ENCODE measurements around the gene ALLC.

ALLC gene

DNA sequence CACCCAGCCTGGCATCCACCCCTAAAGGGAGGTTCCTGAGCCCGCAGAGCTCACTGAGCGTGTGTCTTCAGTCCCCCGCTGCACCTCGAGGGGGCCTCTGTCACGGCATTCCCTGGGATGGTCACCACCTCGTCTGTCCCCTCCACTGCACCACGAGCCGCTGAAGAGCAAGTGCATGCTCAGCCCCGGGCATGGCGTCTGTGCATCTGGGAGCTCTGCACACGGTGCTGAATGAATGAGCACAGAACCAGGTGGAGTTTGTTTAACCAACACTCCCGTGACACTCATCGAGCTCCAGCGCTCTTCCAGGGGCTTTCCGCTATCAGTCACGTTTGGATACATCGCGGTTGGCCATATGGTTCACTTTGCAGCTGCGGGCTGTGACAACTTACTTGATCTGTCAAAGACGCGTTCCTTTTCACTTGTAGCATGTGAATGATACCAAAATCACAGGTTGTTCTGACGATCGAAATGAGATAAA, 9.2 kb downstream of the ALLC start:
- H3K9me3 Mint-ChIP-seq = no peaks in the 10 kb centered on the region
- no peaks in the 10 kb centered on the region for H3K27me3 Mint-ChIP-seq
- no peaks in the 10 kb centered on the region for H3K36me3 Mint-ChIP-seq (ENCODE audit: low read depth)
- H3K4me1 Mint-ChIP-seq (ENCODE audit: low read depth) = no peaks in the 10 kb centered on the region
- no peak overlapping the region for H3K27ac Mint-ChIP-seq
- H3K4me3 Mint-ChIP-seq = no peak overlapping the region

DNA sequence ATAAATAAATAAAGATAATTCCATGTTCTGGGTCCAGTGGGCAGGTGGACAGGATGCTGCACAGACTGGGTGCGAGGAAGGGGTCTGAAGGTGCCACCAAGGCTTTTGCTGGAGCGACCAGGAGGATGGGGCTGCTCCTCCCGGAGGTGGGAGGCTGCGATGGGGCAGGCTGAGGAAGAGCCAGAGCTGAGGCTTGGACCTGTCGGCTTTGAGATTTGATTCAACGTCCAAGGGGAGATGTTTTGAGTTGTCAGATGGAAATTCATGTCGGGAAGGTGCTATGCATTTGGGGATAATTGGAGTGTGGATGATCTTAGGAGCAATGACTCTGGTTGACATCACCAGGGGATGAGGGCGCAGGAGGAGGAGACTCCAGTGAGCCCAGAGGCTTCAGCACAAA, 11.7 kb downstream of the ALLC start:
- Mint-ChIP-seq H3K4me3 (no peak overlapping the region), H3K27ac (no peak overlapping the region), H3K4me1 (ENCODE audit: low read depth) (no peaks in the 10 kb centered on the region), H3K9me3 (no peaks in the 10 kb centered on the region), H3K36me3 (ENCODE audit: low read depth) (no peaks in the 10 kb centered on the region), H3K27me3 (no peaks in the 10 kb centered on the region)

DNA sequence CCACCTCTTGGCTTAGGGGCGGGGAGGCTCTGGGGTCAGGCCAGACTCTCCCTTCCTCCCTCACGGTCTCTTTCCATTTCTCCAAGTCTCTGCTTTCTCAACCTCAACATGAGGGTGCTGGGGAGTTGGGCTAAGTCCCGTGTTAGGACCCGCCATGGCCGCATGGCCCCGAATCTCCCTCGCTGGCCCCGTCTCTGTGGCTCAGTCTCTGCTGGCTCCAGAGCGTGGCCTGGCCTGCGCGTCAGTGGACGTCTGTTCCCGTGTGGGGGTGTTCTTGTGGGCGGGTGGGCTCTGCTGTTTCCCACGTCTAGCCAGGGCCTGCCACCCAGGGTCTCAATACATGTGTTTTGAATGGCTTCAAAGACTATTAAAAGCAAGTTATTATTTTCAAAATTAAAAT, 12.4 kb downstream of the ALLC start:
- Mint-ChIP-seq H3K27me3 (no peaks in the 10 kb centered on the region), H3K9me3 (no peaks in the 10 kb centered on the region), H3K4me1 (ENCODE audit: low read depth) (no peaks in the 10 kb centered on the region), H3K36me3 (ENCODE audit: low read depth) (no peaks in the 10 kb centered on the region), H3K27ac (no peak overlapping the region), H3K4me3 (no peak overlapping the region)

DNA sequence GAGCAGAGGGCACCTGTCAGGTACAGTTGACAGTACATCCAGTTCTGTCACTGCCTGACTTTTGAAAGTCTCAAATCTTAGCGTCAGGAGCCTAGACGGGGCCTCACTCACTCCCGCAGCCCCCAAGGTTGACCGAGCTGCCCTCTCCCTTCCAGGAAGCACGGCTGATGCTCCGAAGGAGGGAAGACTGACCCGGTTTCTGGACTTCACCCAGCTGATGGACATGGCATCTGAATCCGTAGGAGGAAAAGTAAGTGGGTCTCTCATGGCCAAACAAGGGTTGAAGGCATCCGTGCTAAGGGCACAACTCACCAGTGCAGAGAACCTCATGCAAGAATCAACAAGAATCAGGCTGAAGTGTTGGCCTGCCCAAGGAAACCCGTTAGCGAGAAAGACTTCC, 12.9 kb downstream of the ALLC start:
- H3K4me1 Mint-ChIP-seq (ENCODE audit: low read depth) = no peaks in the 10 kb centered on the region

GRCh38 chr2:3672861-3673678, 15.1 kb downstream of the ALLC start:
- no peaks in the 10 kb centered on the region for H3K4me1 Mint-ChIP-seq (ENCODE audit: low read depth)
- no peak overlapping the region for H3K4me3 Mint-ChIP-seq
- no peaks in the 10 kb centered on the region for H3K9me3 Mint-ChIP-seq
- H3K27ac Mint-ChIP-seq = no peak overlapping the region
- H3K36me3 Mint-ChIP-seq (ENCODE audit: low read depth) = no peaks in the 10 kb centered on the region
- H3K27me3 Mint-ChIP-seq = peaks cover 4% of the 10 kb centered on the region

More for the DNA sequence above, 12.9 kb downstream of the ALLC start:
- Mint-ChIP-seq H3K27ac (no peak overlapping the region), H3K4me3 (no peak overlapping the region), H3K27me3 (no peaks in the 10 kb centered on the region), H3K9me3 (no peaks in the 10 kb centered on the region), H3K36me3 (ENCODE audit: low read depth) (no peaks in the 10 kb centered on the region)

DNA sequence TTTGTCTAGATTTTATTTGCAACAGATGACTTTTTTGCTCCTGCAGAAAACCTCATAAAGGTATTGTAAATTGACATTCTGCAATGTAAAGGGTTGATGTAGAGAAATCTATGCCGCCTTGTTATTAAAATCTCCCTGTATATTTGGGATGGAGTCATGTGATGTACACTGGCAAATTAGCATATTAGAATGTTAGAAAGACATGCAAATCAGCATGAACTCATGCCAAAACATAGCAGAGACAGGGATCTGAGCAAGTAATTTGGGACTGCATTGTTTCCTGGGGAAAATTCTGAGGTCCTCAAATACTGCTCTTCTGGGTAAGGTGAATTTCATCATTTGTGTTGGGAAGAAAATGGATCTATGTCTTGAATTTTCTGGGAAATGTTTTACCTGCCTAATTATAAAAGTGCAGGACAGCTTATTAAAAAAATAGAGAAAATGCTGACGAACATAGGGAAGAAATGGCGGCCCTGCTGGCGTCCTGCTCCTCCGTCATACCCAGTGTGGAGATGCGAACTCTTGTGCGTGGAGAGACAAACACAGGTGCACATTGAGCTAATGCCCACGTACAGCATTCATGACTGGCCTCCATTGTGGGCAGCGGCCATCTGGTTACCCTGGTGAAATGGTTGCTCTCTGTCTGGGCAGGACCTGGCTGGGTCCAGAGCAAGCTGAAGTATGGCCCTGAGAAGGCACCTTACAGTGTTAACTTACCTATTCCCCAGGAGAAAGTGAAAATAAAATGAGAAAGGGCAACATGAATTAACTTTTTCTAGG, 16.3 kb downstream of the ALLC start:
- Mint-ChIP-seq H3K4me1 (ENCODE audit: low read depth) (no peaks in the 10 kb centered on the region), H3K4me3 (no peak overlapping the region), H3K36me3 (ENCODE audit: low read depth) (no peaks in the 10 kb centered on the region), H3K27ac (no peak overlapping the region), H3K9me3 (no peaks in the 10 kb centered on the region), H3K27me3 (peaks cover 4% of the 10 kb centered on the region)

DNA sequence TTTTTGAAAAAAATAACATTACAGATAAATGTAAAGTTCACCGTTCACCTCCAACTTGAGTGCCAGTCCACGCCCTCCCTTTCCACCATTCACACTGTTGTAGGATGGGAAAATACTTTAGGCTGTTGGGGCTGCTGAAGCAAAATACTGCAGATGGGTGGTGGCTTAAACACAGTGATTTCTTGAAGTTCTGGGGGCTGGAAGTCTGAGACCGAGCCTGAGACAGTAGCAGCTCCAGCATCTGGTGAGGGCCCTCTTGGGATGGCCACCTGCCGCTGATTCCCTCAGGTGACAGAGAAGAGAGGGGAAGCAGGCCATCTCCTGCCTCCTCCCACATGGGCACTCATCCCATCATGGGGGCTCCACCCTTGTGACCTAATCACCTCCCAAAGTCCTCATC, 17.7 kb downstream of the ALLC start:
- Mint-ChIP-seq H3K9me3 (no peaks in the 10 kb centered on the region), H3K4me3 (no peak overlapping the region), H3K4me1 (ENCODE audit: low read depth) (no peaks in the 10 kb centered on the region), H3K27me3 (peaks cover 4% of the 10 kb centered on the region), H3K36me3 (ENCODE audit: low read depth) (no peaks in the 10 kb centered on the region), H3K27ac (no peak overlapping the region)

DNA sequence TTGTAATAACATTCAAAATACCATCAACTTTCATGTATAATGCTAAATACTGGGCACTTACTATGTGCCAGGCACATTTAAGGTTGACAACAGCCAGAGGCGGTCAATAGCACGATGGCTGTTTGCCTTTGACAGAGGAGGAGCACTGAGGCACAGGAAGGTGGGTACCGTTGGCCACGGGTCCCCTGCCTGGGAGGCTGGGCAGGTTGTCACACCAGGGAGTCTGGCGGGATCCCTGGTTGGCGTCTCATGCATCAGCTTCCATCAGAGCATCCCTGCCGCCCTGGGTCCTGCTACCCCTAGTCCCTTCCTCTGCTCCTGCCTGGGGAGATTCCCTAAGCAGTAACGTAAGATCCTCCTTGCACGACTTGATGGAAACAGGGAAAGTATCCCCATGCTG, 19.4 kb downstream of the ALLC start:
- Mint-ChIP-seq H3K27me3 (peaks cover 4% of the 10 kb centered on the region), H3K27ac (no peak overlapping the region), H3K4me3 (no peak overlapping the region), H3K9me3 (no peaks in the 10 kb centered on the region), H3K4me1 (ENCODE audit: low read depth) (no peaks in the 10 kb centered on the region), H3K36me3 (ENCODE audit: low read depth) (no peaks in the 10 kb centered on the region)

DNA sequence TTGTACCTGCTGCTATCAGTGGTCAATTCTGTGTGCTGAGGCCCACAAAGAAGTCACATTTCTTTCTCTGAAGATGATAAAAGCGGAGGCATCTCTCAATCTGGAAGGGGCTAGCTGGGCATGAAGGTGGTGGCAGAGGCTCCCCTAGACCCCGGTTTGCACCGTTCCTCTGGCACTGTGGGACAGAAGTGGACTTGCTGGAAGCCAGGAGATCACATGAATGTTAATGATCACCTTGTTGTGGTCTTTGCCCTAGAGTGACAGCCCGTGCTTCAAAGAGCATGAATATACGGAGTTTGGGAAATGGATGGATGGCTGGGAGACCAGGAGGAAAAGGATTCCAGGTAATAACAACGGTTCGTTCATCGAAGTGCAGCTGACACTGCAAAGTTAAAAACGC, 20.2 kb downstream of the ALLC start:
- Mint-ChIP-seq H3K4me1 (ENCODE audit: low read depth) (no peaks in the 10 kb centered on the region), H3K36me3 (ENCODE audit: low read depth) (no peaks in the 10 kb centered on the region), H3K4me3 (no peak overlapping the region), H3K27ac (no peak overlapping the region), H3K27me3 (peaks cover 4% of the 10 kb centered on the region), H3K9me3 (no peaks in the 10 kb centered on the region)

GRCh38 chr2:3679180-3679579, 21.2 kb downstream of the ALLC start:
- no peaks in the 10 kb centered on the region for H3K36me3 Mint-ChIP-seq (ENCODE audit: low read depth)
- no peaks in the 10 kb centered on the region for H3K4me1 Mint-ChIP-seq (ENCODE audit: low read depth)
- H3K27ac Mint-ChIP-seq = no peak overlapping the region
- peaks cover 4% of the 10 kb centered on the region for H3K27me3 Mint-ChIP-seq
- H3K4me3 Mint-ChIP-seq = no peak overlapping the region
- H3K9me3 Mint-ChIP-seq = no peaks in the 10 kb centered on the region

DNA sequence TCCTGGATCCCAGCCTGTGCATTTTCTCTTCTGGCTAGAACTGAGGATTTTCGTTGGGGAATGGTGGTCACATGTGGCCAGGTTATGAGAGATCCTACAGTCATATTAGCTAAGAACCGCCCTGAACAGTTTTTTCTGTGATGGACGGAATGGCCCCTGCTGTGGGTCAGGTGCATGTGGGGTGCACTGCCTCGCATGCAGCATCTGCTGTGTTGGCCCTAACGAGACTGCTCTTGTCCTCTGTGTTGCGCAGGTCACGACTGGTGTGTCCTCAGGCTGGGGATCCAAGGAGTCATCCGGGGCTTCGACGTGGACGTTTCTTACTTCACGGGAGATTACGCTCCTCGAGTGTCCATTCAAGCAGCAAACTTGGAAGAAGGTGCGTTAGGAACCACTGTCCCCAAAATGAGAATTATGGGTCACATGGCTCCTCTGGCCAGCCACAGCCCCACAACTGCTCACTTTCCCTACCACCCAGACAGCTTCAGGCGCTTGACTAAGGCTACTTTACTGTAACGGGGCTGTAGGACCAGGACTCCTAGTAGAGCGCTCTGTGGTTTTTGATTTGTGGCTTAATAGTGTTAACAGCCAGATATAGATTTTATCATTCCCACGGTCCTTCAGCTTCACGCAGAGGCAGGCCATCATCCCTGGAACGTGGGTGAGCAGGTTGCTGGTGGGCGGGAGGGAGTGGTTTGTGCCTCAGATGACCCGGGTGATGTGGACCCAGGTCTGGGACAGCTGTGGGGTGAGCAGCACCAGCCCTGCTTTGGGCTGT, 21.8 kb downstream of the ALLC start:
- no peaks in the 10 kb centered on the region for H3K36me3 Mint-ChIP-seq (ENCODE audit: low read depth)
- no peaks in the 10 kb centered on the region for H3K4me1 Mint-ChIP-seq (ENCODE audit: low read depth)
- peaks cover 5% of the 10 kb centered on the region for H3K27me3 Mint-ChIP-seq
- no peak overlapping the region for H3K4me3 Mint-ChIP-seq
- H3K27ac Mint-ChIP-seq = no peak overlapping the region
- H3K9me3 Mint-ChIP-seq = no peaks in the 10 kb centered on the region

DNA sequence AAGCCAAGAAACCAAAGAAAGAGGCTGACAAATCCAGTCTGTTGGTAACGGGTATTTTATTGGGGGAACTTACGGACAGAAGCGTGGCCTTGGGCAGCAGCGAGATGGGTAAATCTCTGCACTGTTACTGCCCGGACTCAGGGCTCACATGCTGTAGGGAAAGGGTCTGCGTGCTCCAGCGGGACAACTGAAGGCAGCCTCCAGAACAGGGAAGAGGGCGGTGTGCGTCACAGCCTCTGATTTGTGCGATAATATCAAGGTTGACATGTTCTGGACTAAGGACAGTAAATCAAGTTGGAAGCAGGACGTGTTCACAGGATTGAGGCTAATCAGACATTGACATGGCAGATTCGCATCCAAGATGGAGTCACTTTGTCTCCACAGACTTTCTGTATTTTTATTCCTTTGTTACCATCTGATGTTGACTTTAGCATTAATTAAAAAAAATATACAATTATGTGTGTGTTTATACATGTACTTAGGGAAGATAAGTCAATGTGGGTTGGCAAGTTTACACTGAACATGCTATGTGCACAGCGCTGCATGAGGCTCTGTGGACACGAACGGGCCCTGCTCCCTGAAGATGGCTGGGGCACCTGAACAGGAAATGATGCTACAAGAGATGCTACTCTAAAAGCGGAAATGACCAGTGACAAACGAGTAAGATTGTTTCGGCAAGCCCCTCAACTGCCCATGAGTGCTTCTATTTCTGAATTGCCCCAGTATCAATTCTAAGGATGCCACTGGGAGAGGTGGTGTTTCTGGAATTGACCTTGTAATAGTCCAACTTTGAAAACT, 22.7 kb downstream of the ALLC start:
- Mint-ChIP-seq H3K9me3 (no peaks in the 10 kb centered on the region), H3K36me3 (ENCODE audit: low read depth) (no peaks in the 10 kb centered on the region), H3K4me1 (ENCODE audit: low read depth) (no peaks in the 10 kb centered on the region), H3K27me3 (peaks cover 10% of the 10 kb centered on the region), H3K4me3 (no peak overlapping the region), H3K27ac (no peak overlapping the region)

- H3K9me3 Mint-ChIP-seq = no peaks in the 10 kb centered on the region
- H3K4me1 Mint-ChIP-seq (ENCODE audit: low read depth) = no peaks in the 10 kb centered on the region
- H3K27me3 Mint-ChIP-seq = peaks cover 10% of the 10 kb centered on the region
- no peak overlapping the region for H3K27ac Mint-ChIP-seq
- H3K4me3 Mint-ChIP-seq = no peak overlapping the region
- no peaks in the 10 kb centered on the region for H3K36me3 Mint-ChIP-seq (ENCODE audit: low read depth)
Observed at GRCh38 chr2:3681625-3682024, 23.6 kb downstream of the ALLC start.

- Mint-ChIP-seq H3K36me3 (ENCODE audit: low read depth) (no peaks in the 10 kb centered on the region), H3K27ac (no peak overlapping the region), H3K4me1 (ENCODE audit: low read depth) (no peaks in the 10 kb centered on the region), H3K4me3 (no peak overlapping the region), H3K27me3 (peaks cover 5% of the 10 kb centered on the region), H3K9me3 (no peaks in the 10 kb centered on the region)
Observed at GRCh38 chr2:3682811-3683210, 24.8 kb downstream of the ALLC start.

Data from stimulated activated naive CD8-positive, alpha-beta T cell treated with anti-CD3 and anti-CD28 coated beads, Interleukin-15, Interleukin-2, amounts not matched to agents 100 ng/mL and 50 ng/mL, for 24 hours (primary cell).